Rectal smooth muscle tissue (tissue), 1 donor: ENCODE measurements around the gene RAB3D.

ENCODE experiments used
- H3K27ac ChIP-seq: one replicate; pipeline ENCODE4 v1.7.0; 2013; ENCODE audit warnings: low read depth, low read length, inconsistent platforms
- H3K27me3 ChIP-seq: one replicate; pipeline ENCODE4 v1.7.0; 2013; ENCODE audit warnings: low read length; ENCODE audit not compliant: control insufficient read depth, insufficient read depth
- H3K36me3 ChIP-seq: one replicate; pipeline ENCODE4 v1.7.0; 2013; ENCODE audit warnings: low read length; ENCODE audit not compliant: control insufficient read depth, insufficient read depth
- H3K4me1 ChIP-seq: one replicate; pipeline ENCODE4 v1.7.0; 2013; ENCODE audit warnings: low read length; ENCODE audit not compliant: control insufficient read depth, insufficient read depth
- H3K4me3 ChIP-seq: one replicate; pipeline ENCODE4 v1.7.0; 2013; ENCODE audit warnings: low read length
- H3K9ac ChIP-seq: one replicate; pipeline ENCODE4 v1.7.0; 2013; ENCODE audit warnings: low read length

The RAB3D gene

GRCh38 chr19:11278670-11279069 lies 60.8 kb downstream of the RAB3D start:
- Histone ChIP-seq H3K4me1 (no peaks in the 10 kb centered on the region), H3K36me3 (no peaks in the 10 kb centered on the region), H3K27me3 (no peaks in the 10 kb centered on the region), H3K4me3 (no peak overlapping the region), H3K27ac (no peak overlapping the region), H3K9ac (no peak overlapping the region)

- Histone ChIP-seq H3K4me1 (no peaks in the 10 kb centered on the region), H3K27ac (no peak overlapping the region), H3K4me3 (no peak overlapping the region), H3K36me3 (no peaks in the 10 kb centered on the region), H3K27me3 (no peaks in the 10 kb centered on the region), H3K9ac (no peak overlapping the region)
Observed at GRCh38 chr19:11274533-11275086, 64.8 kb downstream of the RAB3D start.

- no peaks in the 10 kb centered on the region for H3K27me3 ChIP-seq
Observed at GRCh38 chr19:11273989-11274388, 65.5 kb downstream of the RAB3D start.

GRCh38 chr19:11273296-11273695 lies 66.2 kb downstream of the RAB3D start:
- no peak overlapping the region for H3K27ac ChIP-seq
- H3K27me3 ChIP-seq, result no peaks in the 10 kb centered on the region
- H3K9ac ChIP-seq, result no peak overlapping the region

More at GRCh38 chr19:11273989-11274388, 65.5 kb downstream of the RAB3D start:
- H3K4me3 ChIP-seq, result no peak overlapping the region
- no peaks in the 10 kb centered on the region for H3K36me3 ChIP-seq
- H3K4me1 ChIP-seq, result peaks cover 5% of the 10 kb centered on the region
- H3K9ac ChIP-seq, result no peak overlapping the region
- no peak overlapping the region for H3K27ac ChIP-seq

More at GRCh38 chr19:11273296-11273695, 66.2 kb downstream of the RAB3D start:
- Histone ChIP-seq H3K4me1 (peaks cover 6% of the 10 kb centered on the region), H3K4me3 (no peak overlapping the region), H3K36me3 (no peaks in the 10 kb centered on the region)
